ENCODE measurements around the gene CRYL1.

Gene CRYL1

DNA sequence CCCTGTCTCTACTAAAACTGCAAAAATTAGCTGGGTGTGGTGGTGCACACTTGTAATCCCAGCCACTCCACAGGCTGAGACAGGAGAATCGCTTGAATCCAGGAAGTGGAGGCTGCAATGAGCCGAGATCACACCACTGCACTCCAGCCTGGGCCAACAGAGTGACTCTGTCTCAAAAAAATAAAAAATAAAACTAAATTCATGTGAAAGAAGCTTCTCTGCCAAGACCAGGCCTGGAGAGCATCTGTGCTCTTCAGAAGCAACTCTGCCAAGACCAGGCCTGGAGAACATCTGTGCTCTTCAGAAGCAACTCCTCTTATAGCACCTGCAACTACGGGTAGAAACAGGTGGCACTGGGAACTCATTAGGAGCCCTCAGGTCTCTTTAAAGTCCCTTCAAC, 37.7 kb downstream of the CRYL1 start:
- DNase-seq (ENCODE audit: low read depth in 2 of 2), result no peak
- H3K4me3 ChIP-seq (replicated peaks in 1 of 2; ENCODE audit: low read depth in 2 of 2, low read length in 2 of 2), result no peak overlapping the region
- TF ChIP-seq, protein P1, sequence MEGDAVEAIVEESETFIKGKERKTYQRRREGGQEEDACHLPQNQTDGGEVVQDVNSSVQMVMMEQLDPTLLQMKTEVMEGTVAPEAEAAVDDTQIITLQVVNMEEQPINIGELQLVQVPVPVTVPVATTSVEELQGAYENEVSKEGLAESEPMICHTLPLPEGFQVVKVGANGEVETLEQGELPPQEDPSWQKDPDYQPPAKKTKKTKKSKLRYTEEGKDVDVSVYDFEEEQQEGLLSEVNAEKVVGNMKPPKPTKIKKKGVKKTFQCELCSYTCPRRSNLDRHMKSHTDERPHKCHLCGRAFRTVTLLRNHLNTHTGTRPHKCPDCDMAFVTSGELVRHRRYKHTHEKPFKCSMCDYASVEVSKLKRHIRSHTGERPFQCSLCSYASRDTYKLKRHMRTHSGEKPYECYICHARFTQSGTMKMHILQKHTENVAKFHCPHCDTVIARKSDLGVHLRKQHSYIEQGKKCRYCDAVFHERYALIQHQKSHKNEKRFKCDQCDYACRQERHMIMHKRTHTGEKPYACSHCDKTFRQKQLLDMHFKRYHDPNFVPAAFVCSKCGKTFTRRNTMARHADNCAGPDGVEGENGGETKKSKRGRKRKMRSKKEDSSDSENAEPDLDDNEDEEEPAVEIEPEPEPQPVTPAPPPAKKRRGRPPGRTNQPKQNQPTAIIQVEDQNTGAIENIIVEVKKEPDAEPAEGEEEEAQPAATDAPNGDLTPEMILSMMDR (IDR thresholded peaks at IDR 0.05; ENCODE audit: low read depth, low read length), result no peak

DNA sequence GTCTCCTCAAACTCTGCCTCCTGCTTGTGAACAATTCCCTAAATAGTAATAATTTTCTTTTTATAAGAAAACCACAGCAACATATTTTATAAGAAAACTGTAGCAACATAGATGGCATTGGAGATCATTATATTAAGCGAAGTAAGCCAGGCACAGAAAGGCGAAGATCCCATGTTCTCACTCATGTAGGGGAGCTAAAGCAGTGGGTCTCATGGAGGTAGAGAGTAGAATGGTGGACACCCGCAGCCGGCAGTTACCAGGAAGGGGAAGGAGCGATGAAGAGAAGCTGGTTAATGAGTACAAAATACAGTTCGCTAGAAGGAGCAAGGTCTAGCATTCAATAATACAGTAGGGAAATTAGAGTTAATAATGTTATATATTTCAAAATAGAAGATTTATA, 42.9 kb downstream of the CRYL1 start:
- no peak overlapping the region for H3K4me3 ChIP-seq (replicated peaks in 1 of 2; ENCODE audit: low read depth in 2 of 2, low read length in 2 of 2)
- TF ChIP-seq, protein P1 (IDR thresholded peaks at IDR 0.05; ENCODE audit: low read depth, low read length), result no peak
- DNase-seq (ENCODE audit: low read depth in 2 of 2), result no peak

DNA sequence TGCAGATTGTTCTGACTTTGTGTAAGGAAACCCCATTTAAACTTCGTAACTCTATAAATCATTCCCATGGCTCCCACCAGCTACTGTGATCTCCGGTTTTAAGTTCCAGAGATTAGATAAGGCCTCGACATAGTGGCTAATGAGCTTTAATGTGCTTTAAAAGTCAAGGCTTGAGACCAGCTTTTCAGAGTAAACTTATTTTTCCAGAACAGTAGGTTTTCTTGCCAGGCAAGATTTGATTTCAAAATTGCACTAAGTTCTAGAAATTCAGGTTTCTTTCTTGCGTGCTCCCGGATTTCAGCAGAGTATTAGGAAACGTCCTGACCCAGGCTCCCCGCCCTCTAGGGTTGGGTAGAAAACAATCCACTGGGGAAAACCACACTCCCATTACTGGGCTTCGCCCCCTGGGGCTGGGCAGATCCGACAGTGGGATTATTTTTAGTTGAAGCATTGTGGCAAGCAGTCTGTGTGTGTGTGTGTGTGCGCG, 43.3 kb downstream of the CRYL1 start:
- TF ChIP-seq, protein P1 (IDR thresholded peaks at IDR 0.05; ENCODE audit: low read depth, low read length), result no peak
- DNase-seq (ENCODE audit: low read depth in 2 of 2), result peak in 1 of 2 donors; percentile 40
- H3K4me3 ChIP-seq (replicated peaks in 1 of 2; ENCODE audit: low read depth in 2 of 2, low read length in 2 of 2), result no peak overlapping the region

DNA sequence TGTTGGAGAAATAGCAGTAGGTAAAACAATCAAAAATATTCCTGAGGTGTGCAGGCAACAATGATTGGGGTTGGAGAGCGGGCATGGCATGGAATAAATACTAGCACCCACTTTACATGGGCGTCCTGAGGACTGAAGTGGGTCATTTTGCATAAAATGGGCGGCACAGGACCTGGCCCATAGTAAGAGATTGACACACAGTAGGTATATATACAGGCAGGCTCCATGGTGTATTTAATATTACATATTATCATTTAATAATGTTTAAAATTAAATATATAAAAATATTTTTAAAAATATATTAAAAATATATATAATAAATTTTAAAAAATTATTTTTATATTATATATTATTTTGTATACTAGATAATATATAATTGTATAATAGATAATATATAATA, 48.3 kb downstream of the CRYL1 start:
- no peak overlapping the region for H3K4me3 ChIP-seq (replicated peaks in 1 of 2; ENCODE audit: low read depth in 2 of 2, low read length in 2 of 2)
- TF ChIP-seq, protein P1 (IDR thresholded peaks at IDR 0.05; ENCODE audit: low read depth, low read length), result no peak
- no peak for DNase-seq (ENCODE audit: low read depth in 2 of 2)

DNA sequence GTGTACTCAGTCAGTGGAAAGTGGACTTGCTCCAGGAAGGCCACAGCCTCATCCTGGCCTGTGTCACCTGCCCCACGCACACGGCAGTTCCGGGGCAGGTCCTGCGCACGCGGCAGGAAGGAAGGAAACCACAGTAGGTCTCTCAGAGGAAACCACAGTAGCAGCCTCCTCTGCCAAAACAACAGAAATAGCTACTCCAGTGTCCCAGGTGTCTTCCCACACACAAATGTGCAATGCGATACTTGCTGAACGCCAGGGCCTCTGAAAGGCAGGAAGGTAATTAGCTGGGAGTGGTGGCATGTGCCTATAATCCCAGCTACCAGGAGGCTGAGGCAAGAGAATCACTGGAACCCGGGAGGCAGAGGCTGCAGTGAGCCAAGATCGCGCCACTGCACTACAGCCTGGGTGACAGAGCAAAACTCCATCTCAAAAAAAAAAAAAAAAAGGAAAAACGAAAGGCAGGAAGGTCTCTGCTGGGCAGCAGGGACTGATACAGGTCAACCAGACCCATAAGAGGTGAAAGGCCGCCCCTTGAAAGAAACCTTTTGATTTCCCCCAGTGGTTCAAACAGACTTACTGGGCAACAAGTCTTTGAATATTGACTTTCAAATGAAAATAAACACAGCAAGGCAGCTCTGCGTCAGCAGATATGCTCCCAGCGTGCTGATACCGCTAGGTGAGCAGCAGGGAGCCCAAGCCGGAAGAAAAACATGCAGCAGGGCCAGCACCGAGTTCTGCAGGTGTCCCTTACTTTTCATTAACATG, 49.5 kb downstream of the CRYL1 start:
- TF ChIP-seq, protein P1 (IDR thresholded peaks at IDR 0.05; ENCODE audit: low read depth, low read length), result no peak
- no peak for DNase-seq (ENCODE audit: low read depth in 2 of 2)

DNA sequence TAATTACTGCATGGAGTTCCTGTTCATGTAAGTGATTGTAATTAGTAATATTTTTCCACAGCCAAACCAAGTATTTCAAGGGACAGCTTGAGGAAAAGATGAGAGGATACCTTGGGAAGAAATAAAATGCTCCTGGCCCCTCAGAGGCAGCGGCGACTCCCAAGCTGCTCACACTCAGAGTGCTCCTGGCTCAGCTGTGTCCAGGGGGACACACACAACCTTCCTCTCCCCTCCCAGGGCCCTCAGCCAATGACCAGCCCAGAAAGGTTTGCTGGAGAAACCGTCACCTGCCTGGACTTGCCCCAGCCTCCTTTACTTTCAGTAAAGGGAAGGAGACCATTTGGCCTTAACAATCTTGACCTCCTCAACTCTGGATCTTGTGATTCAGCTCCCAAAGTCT, 51.1 kb downstream of the CRYL1 start:
- no peak overlapping the region for H3K4me3 ChIP-seq (replicated peaks in 1 of 2; ENCODE audit: low read depth in 2 of 2, low read length in 2 of 2)
- DNase-seq (ENCODE audit: low read depth in 2 of 2), result no peak
- TF ChIP-seq, protein P1 (IDR thresholded peaks at IDR 0.05; ENCODE audit: low read depth, low read length), result no peak

More for the DNA sequence above, 49.5 kb downstream of the CRYL1 start:
- H3K4me3 ChIP-seq (replicated peaks in 1 of 2; ENCODE audit: low read depth in 2 of 2, low read length in 2 of 2), result no peak overlapping the region
